B cell (primary cell): ENCODE results near the gene MFAP1.

ENCODE experiments used
- CTCF ChIP-seq: fragments of 200-600 bp; IDR thresholded peaks from one replicate; pipeline ENCODE4 v1.8.0; 2022; ENCODE audit warnings: antibody characterized with exemption, mild to moderate bottlenecking
- EZH2 ChIP-seq: IDR thresholded peaks from 2 replicates; pipeline ENCODE4 v1.6.1; 2012; ENCODE audit warnings: borderline replicate concordance, low read depth, mild to moderate bottlenecking, moderate library complexity, low read length; ENCODE audit not compliant: insufficient read depth, poor library complexity, severe bottlenecking

DNA sequence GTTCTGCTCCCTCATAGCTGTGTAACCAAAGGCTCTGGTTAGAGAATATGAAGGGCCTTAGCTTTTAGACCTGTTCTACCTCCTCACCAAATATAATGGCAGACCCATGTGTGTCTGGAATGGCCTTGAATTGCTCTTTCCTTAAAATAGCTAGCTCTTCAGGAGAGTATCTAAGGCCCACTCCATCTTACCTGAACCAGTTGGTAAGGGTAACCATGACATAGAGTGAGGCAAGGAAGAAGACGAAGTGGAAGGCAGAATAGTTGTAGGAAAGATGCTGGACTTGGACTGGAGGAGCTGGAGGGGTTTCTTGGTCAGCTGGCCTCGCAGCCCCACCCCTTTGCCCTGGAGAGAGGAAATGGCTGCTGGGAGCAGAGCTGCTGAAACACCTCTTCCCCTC is 29.3 kb downstream of the MFAP1 start:
- TF ChIP-seq CTCF, result no peak
- no peak for TF ChIP-seq EZH2
